B cell (primary cell): ENCODE measurements around the gene TMEM63A. TPM values are rescaled to one million over a fixed set of nuclear protein-coding genes. Genes with fewer than 3 reads are reported as not detected.

Experiments used
- ATAC-seq: fragments of 200-7000 bp; cut with Tn5 transposase; one replicate; pipeline ENCODE4 v1.10.0; 2021; ENCODE audit warnings: low read depth, mild to moderate bottlenecking, moderate number of reproducible peaks, moderate library complexity
- CTCF ChIA-PET: fragments of 350-600 bp; sonication (Branson Sonifier 250); formaldehyde crosslinking; loops from one replicate; lab custom pipeline; 2021; ENCODE audit warnings: antibody characterized with exemption, inconsistent platforms; lab: Charles Lee
- POLR2A ChIA-PET: fragments of 350-600 bp; sonication (Branson Sonifier 250); formaldehyde crosslinking; loops from one replicate; lab custom pipeline; 2021; ENCODE audit warnings: antibody characterized with exemption; lab: Charles Lee
- DNase-seq: peaks from one replicate; pipeline ENCODE4 v3.0.0; 2013
- H2AFZ ChIP-seq: 2 replicates; pipeline ENCODE4 v1.6.1; 2012; ENCODE audit warnings: mild to moderate bottlenecking, low read depth, low read length; ENCODE audit not compliant: insufficient read depth, poor library complexity, severe bottlenecking
- H3K27ac ChIP-seq, 2 donors: 1 replicate in 1 of 2; 2 replicates in 1 of 2; pipeline ENCODE4 v1.5.1; 2012 to 2013; ENCODE audit warnings: low read length in 2 of 2, mild to moderate bottlenecking in 2 of 2, moderate library complexity in 1 of 2
- H3K27me3 ChIP-seq, 4 experiments: fragments of 200-600 bp in 1 of 4; sonication (generic) in 1 of 4; replicated peaks in 1 of 4; 1 replicate in 2 of 4; 2 replicates in 2 of 4; pipeline versions ENCODE4 v1.6.1 to v1.7.0; 2013 to 2016; ENCODE audit warnings: low read length in 3 of 4, mild to moderate bottlenecking in 2 of 4, mixed read lengths in 1 of 4, moderate library complexity in 1 of 4; ENCODE audit not compliant: insufficient read depth in 4 of 4, control insufficient read depth in 3 of 4; ENCODE audit errors: control extremely low read depth in 1 of 4
- H3K36me3 ChIP-seq, 2 experiments: replicated peaks in 1 of 2; 1 replicate in 1 of 2; 2 replicates in 1 of 2; pipeline versions ENCODE4 v1.6.1 to v1.7.1; 2013; ENCODE audit warnings: low read length in 1 of 2; ENCODE audit not compliant: insufficient read depth in 2 of 2, control insufficient read depth in 1 of 2; ENCODE audit errors: control extremely low read depth in 1 of 2, extremely low read depth in 1 of 2
- H3K4me1 ChIP-seq, 2 donors: fragments of 200-600 bp in 1 of 2; sonication (generic) in 1 of 2; 1 replicate in 1 of 2; 2 replicates in 1 of 2; pipeline versions ENCODE4 v1.5.1 to v1.6.1; 2013 to 2017; ENCODE audit warnings: low read length in 2 of 2; ENCODE audit not compliant: control insufficient read depth in 2 of 2, insufficient read depth in 2 of 2
- H3K4me2 ChIP-seq: replicated peaks from 2 replicates; pipeline ENCODE3; 2012; ENCODE audit warnings: mild to moderate bottlenecking, low read depth, low read length; ENCODE audit not compliant: poor library complexity, severe bottlenecking
- H3K4me3 ChIP-seq, 5 experiments: fragments of 200-600 bp in 1 of 5; sonication (generic) in 1 of 5; 1 replicate in 3 of 5; 2 replicates in 2 of 5; pipeline versions ENCODE4 v1.5.1 to v1.7.0; 2011 to 2016; ENCODE audit warnings: low read length in 4 of 5, mild to moderate bottlenecking in 4 of 5, low read depth in 2 of 5, control low read depth in 1 of 5, moderate library complexity in 1 of 5; ENCODE audit not compliant: insufficient read depth in 1 of 5; ENCODE audit errors: control extremely low read depth in 1 of 5, extremely low read depth in 1 of 5
- H3K79me2 ChIP-seq: fragments of 200-600 bp; sonication (generic); one replicate; pipeline ENCODE4 v1.6.0; 2016; ENCODE audit warnings: low read length; ENCODE audit not compliant: control insufficient read depth, insufficient read depth
- H3K9ac ChIP-seq: fragments of 200-600 bp; sonication (generic); 2 replicates; pipeline ENCODE4 v1.6.1; 2017; ENCODE audit warnings: mild to moderate bottlenecking, low read length, moderate library complexity
- H3K9me3 ChIP-seq, 3 donors: one replicate each; pipeline versions ENCODE4 v1.6.1 to v1.7.1; 2013; ENCODE audit warnings: low read length in 2 of 3; ENCODE audit not compliant: control insufficient read depth in 2 of 3, insufficient read depth in 1 of 3; ENCODE audit errors: control extremely low read depth in 1 of 3
- H4K20me1 ChIP-seq: 2 replicates; pipeline ENCODE4 v1.6.0; 2012; ENCODE audit warnings: mild to moderate bottlenecking, low read length; ENCODE audit not compliant: insufficient read depth, control insufficient read depth, poor library complexity, severe bottlenecking
- H3K27ac Mint-ChIP-seq: one replicate; pipeline ENCODE4 v1.8.0; 2021; ENCODE audit warnings: mixed read lengths
- H3K27me3 Mint-ChIP-seq: one replicate; pipeline ENCODE4 v1.8.0; 2021; ENCODE audit warnings: mixed read lengths
- H3K4me1 Mint-ChIP-seq: one replicate; pipeline ENCODE4 v1.8.0; 2021; ENCODE audit warnings: mixed read lengths
- H3K4me3 Mint-ChIP-seq: one replicate; pipeline ENCODE4 v1.8.0; 2021; ENCODE audit warnings: mixed read lengths
- H3K9me3 Mint-ChIP-seq: one replicate; pipeline ENCODE4 v1.8.0; 2022; ENCODE audit warnings: mixed read lengths; ENCODE audit not compliant: insufficient read depth
- CTCF ChIP-seq: fragments of 200-600 bp; IDR thresholded peaks from one replicate; pipeline ENCODE4 v1.8.0; 2022; ENCODE audit warnings: antibody characterized with exemption, mild to moderate bottlenecking
- EZH2 ChIP-seq: IDR thresholded peaks from 2 replicates; pipeline ENCODE4 v1.6.1; 2012; ENCODE audit warnings: borderline replicate concordance, low read depth, mild to moderate bottlenecking, moderate library complexity, low read length; ENCODE audit not compliant: insufficient read depth, poor library complexity, severe bottlenecking
- WGBS: methylation state at CpG from one replicate; pipeline ENCODE4 v1.1.5; 2013; ENCODE audit warnings: missing lambda C conversion rate; ENCODE audit not compliant: insufficient coverage; 5-methylcytosine and 5-hydroxymethylcytosine counted together
- intact Hi-C: fragments of 100-400 bp; cut with micrococcal nuclease; formaldehyde crosslinking; loops from one replicate; pipeline ENCODE4 v1.10.0; 2022
- polyA plus RNA-seq: library from polyadenylated mRNA; depleted of rRNA; stranded (reverse); fragments of >200 nt; gene quantifications from 2 replicates; pipeline ENCODE4 v1.2.3, GENCODE V29; 2012
- total RNA-seq, 2 donors: library from RNA; stranded (reverse); fragments of 120-200 nt in 1 of 2; gene quantifications; 1 replicate in 1 of 2; 2 replicates in 1 of 2; pipeline versions ENCODE4 v1.2.3 to v1.2.4, GENCODE V29; 2013 to 2022

The TMEM63A gene
- total and polyA plus RNA-seq, 2 donors (not counting 1 experiment from before 2014, with no cell fraction given), result 209 to 238 TPM

DNA sequence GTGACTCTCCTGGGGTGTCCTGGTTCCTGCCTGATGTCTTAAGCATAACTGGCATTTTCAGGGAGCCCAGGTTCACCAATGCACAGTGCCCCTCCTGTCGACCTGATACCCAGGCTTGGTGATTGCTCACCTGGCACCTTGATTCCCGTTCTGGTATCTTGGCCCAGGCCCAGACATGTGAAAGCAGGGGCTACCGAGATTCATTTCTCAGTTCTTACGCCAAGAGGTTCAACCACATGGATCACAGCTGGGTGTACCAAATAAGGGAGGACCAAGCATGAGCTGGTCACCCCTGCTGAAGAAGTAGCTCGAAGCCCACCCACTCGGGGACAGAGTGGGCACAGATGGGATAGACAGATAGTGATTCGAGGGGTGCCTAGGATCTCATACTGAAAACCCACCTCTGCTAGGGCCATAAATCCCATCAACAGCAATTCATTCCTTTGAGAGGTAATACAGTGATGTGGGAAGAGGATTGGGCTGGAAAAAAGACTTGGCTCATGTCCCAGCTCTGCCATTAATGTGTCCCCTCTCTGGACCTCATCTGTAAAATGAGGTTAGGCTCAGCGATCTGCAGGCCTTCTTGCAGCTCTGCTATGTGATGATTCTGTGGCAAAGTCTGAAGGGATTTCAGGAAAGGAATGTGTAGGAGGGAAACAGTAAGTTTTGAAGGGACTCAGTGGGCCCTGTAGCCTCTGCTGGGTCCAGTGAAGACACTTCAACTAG, 69.5 kb downstream of the TMEM63A start:
- Mint-ChIP-seq H3K4me3 (no peak overlapping the region), H3K27me3 (peaks cover 11% of the 10 kb centered on the region), H3K9me3 (no peaks in the 10 kb centered on the region), H3K4me1 (peaks cover 11% of the 10 kb centered on the region), H3K27ac (no peak overlapping the region)
- Histone ChIP-seq H3K27ac (no peak overlapping the region), H3K36me3 (no peaks in the 10 kb centered on the region), H4K20me1 (no peaks in the 10 kb centered on the region), H3K4me3 (no peak overlapping the region), H3K9ac (no peak overlapping the region), H3K27me3 (peaks cover 0 to 6% (median 3%) of the 10 kb centered on the region in 4 experiments), H2AFZ (no peak overlapping the region), H3K79me2 (no peaks in the 10 kb centered on the region), H3K9me3 (no peaks in the 10 kb centered on the region), H3K4me2 (no peak overlapping the region), H3K4me1 (peaks cover 5 to 14% of the 10 kb centered on the region in 2 donors)
- ChIA-PET CTCF (interaction anchor here (0.5 to 1.0 kb wide), 2 partner anchors 118 to 333 kb away, joined by 3 read pairs; no protein-coding TSS in a partner anchor), POLR2A (no interaction called here)
- ATAC-seq, result no peak
- TF ChIP-seq EZH2 (no peak), CTCF (no peak)
- 95% methylated on average over 6 of the region's 8 CpGs for WGBS
- intact Hi-C loops, result loop anchor here (5.0 kb wide), 1 partner anchor 35 kb away; the partner anchor contains the start of gene SRP9
- no peak for DNase-seq
